GM12878 (cell line): ENCODE measurements around the gene ZCWPW2. TPM values are rescaled to one million over a fixed set of nuclear protein-coding genes. Genes with fewer than 3 reads are reported as not detected.

Experiments used
- ASH2L ChIP-seq: fragments of 300-600, 200-600 bp; sonication (generic); IDR thresholded peaks from 2 replicates; pipeline ENCODE4 v1.6.1; 2017; ENCODE audit warnings: low read depth, mild to moderate bottlenecking, borderline replicate concordance
- HDAC2 ChIP-seq: fragments of 200-600 bp; sonication (generic); IDR thresholded peaks from 2 replicates; pipeline ENCODE4 v1.6.1; 2017
- MEF2B ChIP-seq: fragments of 450-650 bp; IDR thresholded peaks from 2 replicates; pipeline ENCODE4 v1.6.1; 2018; ENCODE audit warnings: mild to moderate bottlenecking, moderate library complexity; ENCODE audit not compliant: partially characterized antibody, poor library complexity, severe bottlenecking
- PML ChIP-seq: IDR thresholded peaks from 2 replicates; pipeline ENCODE4 v1.6.1; 2012; ENCODE audit warnings: low read length, inconsistent platforms
- PRDM15 ChIP-seq: fragments of 450-650 bp; formaldehyde crosslinking; IDR thresholded peaks from 2 replicates; pipeline ENCODE4 v1.4.0; 2020; ENCODE audit warnings: mild to moderate bottlenecking, moderate library complexity
- ZBTB4 ChIP-seq: fragments of 450-650 bp; formaldehyde crosslinking; IDR thresholded peaks from 2 replicates; pipeline ENCODE4 v1.4.0; 2022; ENCODE audit warnings: mild to moderate bottlenecking, moderate library complexity
- polyA plus RNA-seq, 11 experiments: library from polyadenylated mRNA; depleted of rRNA in 4 of 11; unstranded in 6 of 11; stranded (reverse) in 5 of 11; fragments of >200 nt; fragmentation: Nextera tagmentation in 4 of 11; fragmentation: Illumina TruSeq in 1 of 11; extraction: Ambion mirVana in 4 of 11; extraction: Trizol in 1 of 11; gene quantifications; 1 replicate in 1 of 11; 2 replicates in 10 of 11; pipeline versions ENCODE4 v1.2.1 to v1.2.3, GENCODE V29; 2011 to 2016; ENCODE audit warnings: inconsistent platforms in 2 of 11, missing spikeins in 2 of 11, low read depth in 1 of 11
- total RNA-seq, 4 experiments: library from RNA; depleted of rRNA in 3 of 4; stranded (reverse); fragments of >200 nt in 3 of 4; fragmentation: Illumina TruSeq in 1 of 4; extraction: Trizol in 1 of 4; gene quantifications; 2 replicates each; pipeline versions ENCODE4 v1.2.1 to v1.2.3, GENCODE V29; 2013 to 2021

The ZCWPW2 gene
- total and polyA plus RNA-seq, 10 of the 15 experiments (the other 5 are each of a cell fraction or from before 2014, with no cell fraction given): 0.09 to 0.38 (median 0.22) TPM; not detected in 3

- TF ChIP-seq PRDM15 (CRISPR knock-in tag) (no peak), ZBTB4 (CRISPR knock-in tag) (no peak), ASH2L (no peak), MEF2B (no peak), HDAC2 (no peak), PML (no peak)
- TF ChIP-seq, all 136 proteins: peak for 0
Observed at GRCh38 chr3:28467414-28467813, 118.9 kb downstream of the ZCWPW2 start (continued).
